ENCODE data around the gene TMEM79.

DNA sequence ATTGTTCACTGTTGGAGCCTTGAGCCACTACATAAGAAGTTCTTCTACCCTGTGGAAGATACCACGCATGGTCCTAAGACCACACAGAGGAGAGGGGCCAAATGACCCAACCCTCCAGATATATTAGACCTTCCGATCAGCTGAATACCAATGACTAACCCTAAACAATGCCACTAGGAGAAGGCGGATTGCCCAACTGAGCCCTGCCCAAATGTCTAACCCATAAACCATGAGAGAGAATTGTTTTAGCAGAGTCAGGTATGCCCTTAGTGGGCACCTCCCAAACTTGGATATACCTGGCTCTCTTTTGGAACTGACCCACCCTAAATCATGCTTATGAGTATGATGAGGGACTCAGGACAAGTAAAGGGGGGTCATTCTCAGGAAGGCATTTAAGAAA is 13.8 kb upstream of the TMEM79 start:
- no peak for TF ChIP-seq POLR2AphosphoS5 (IDR thresholded peaks at IDR 0.05; ENCODE audit: borderline replicate concordance, low read depth, low read length)
- no peak for TF ChIP-seq EZH2 (IDR thresholded peaks at IDR 0.05)
- TF ChIP-seq FOXP2 (optimal IDR thresholded peaks at IDR 0.05; ENCODE audit: control extremely low read depth, extremely low read length, insufficient read depth) = no peak

Data from SK-N-MC (cell line).